Urothelium cell line (cell line): ENCODE data around the gene SYNJ2.
A peak's percentile ranks its signal among the peaks of the same experiment; 100 is the strongest.

Source experiments
- DNase-seq: peaks from one replicate; pipeline ENCODE4 v3.0.0; 2011; ENCODE audit warnings: low spot score, mixed read lengths
- FAIRE-seq: peaks from 2 replicates; lab custom pipeline; 2011; peaks lifted over from hg19 to GRCh38; lab: Jason Lieb, UNC

The SYNJ2 gene

GRCh38 chr6:158050955-158051354, 69.3 kb downstream of the SYNJ2 start:
- no peak for DNase-seq
- FAIRE-seq: no peak

- FAIRE-seq (no peak), DNase-seq (no peak)
Measured at GRCh38 chr6:158051968-158052367, 70.3 kb downstream of the SYNJ2 start.

GRCh38 chr6:158053377-158054313, 72.0 kb downstream of the SYNJ2 start:
- FAIRE-seq (peak; percentile 88), DNase-seq (no peak)

GRCh38 chr6:158056355-158056754, 74.7 kb downstream of the SYNJ2 start:
- FAIRE-seq: no peak
- DNase-seq: no peak

- no peak for DNase-seq
- FAIRE-seq: no peak
Measured at GRCh38 chr6:158056804-158057203, 75.1 kb downstream of the SYNJ2 start.

GRCh38 chr6:158057213-158057987, 75.7 kb downstream of the SYNJ2 start:
- peak; percentile 52 for FAIRE-seq

GRCh38 chr6:158058171-158058651, 76.5 kb downstream of the SYNJ2 start:
- DNase-seq (no peak), FAIRE-seq (no peak)

More at GRCh38 chr6:158057213-158057987, 75.7 kb downstream of the SYNJ2 start:
- peak; percentile 73 for DNase-seq

GRCh38 chr6:158059108-158059507, 77.4 kb downstream of the SYNJ2 start:
- DNase-seq (no peak), FAIRE-seq (no peak)

GRCh38 chr6:158060455-158061360, 79.0 kb downstream of the SYNJ2 start:
- DNase-seq: no peak
- no peak for FAIRE-seq

- no peak for FAIRE-seq
- DNase-seq: no peak
Measured at GRCh38 chr6:158061361-158061708, 79.7 kb downstream of the SYNJ2 start.

- DNase-seq (no peak), FAIRE-seq (no peak)
Measured at GRCh38 chr6:158061709-158062461, 80.2 kb downstream of the SYNJ2 start.

GRCh38 chr6:158063736-158064135, 82.1 kb downstream of the SYNJ2 start:
- FAIRE-seq: no peak
- DNase-seq: no peak

- FAIRE-seq: no peak
- DNase-seq: no peak
Measured at GRCh38 chr6:158064725-158065251, 83.1 kb downstream of the SYNJ2 start.

- FAIRE-seq (no peak), DNase-seq (no peak)
Measured at GRCh38 chr6:158066136-158066781, 84.6 kb downstream of the SYNJ2 start.

GRCh38 chr6:158067436-158068015, 85.9 kb downstream of the SYNJ2 start:
- DNase-seq: no peak
- no peak for FAIRE-seq

- no peak for DNase-seq
- no peak for FAIRE-seq
Measured at GRCh38 chr6:158068156-158068892, 86.7 kb downstream of the SYNJ2 start.

GRCh38 chr6:158068893-158069799, 87.5 kb downstream of the SYNJ2 start:
- DNase-seq: peak; percentile 72

More at GRCh38 chr6:158068893-158069799, 87.5 kb downstream of the SYNJ2 start:
- no peak for FAIRE-seq
